Kidney capillary endothelial cell (primary cell): ENCODE measurements around the gene GNG11.

Source experiments
- DNase-seq: peaks from one replicate; pipeline ENCODE4 v3.0.0-alpha.2; 2018; ENCODE audit warnings: low spot score

GNG11 gene

DNA sequence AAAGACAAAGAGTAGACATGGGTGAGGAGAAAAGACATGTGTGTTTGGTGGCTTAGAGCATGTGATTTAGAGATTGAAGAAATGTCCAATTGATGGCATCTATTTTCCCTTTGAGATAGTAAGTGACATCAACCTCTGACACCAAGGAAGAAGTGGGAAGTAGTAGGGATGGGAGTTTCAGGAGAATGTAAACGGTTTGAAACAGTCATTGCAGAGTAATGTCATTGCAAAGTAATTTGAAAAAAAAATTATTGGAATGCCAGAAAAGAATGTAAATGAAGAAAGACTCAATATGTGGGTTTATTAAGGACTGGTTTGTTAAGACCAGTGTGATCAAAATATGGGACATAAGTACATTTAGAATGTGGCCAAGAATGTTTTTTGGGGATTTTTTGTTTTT is 26.6 kb downstream of the GNG11 start:
- no peak for DNase-seq

DNA sequence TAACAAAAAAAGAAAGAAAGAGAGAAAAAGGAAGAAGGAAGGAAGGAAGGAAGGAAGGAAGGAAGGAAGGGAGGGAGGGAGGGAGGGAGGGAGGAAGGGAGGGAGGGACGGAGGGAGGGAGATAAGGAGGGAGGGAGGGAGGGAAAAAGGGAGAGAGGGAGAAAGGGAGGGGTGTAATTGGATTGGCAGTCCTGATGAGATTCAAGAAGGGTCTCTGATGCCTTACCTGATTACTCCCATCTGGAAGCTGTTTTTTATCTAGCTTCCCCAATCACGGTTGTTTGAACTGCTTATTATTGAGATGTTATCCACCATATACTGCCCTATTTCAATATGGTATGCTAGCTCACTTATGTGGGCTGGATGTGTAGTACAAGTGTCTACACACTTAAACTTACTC is 27.3 kb downstream of the GNG11 start:
- no peak for DNase-seq

DNA sequence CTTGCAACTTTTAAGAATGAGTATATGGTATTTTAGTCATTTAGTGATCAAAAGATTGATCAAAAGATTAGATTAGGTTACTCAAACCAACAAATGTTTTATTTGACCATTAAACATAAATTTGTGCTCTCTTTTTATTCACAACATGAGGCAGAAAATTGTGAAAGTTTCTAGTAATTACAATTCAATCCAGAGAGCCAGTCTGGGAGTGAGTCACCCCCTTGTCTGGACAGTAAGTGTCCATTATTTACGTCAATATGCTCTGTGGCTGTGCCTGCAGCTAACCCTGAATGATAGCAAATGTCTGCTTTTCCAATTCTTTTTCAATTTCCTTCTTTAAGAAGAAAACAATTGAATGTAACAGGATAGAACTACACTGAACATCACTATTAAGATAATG is 27.9 kb downstream of the GNG11 start:
- DNase-seq, result peak; percentile 86

DNA sequence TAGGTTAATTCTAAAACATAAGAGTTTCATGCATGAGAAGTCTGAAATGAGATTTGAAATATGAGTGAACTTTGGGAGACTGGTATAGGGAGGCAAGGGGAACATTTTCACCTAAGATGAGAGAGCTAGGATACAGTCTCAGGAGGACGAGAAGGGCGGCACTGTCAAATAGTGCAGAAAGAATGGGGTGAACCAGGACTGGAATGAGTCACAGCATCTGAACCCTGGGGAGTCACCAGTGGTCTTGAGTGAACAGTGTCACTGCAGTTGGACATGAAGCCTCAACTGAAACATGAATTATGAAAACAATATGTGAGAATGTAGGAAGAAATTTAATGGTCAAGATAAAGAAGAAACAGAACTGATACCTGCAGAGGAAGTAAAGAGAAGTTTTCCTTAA is 33.8 kb downstream of the GNG11 start:
- no peak for DNase-seq

DNA sequence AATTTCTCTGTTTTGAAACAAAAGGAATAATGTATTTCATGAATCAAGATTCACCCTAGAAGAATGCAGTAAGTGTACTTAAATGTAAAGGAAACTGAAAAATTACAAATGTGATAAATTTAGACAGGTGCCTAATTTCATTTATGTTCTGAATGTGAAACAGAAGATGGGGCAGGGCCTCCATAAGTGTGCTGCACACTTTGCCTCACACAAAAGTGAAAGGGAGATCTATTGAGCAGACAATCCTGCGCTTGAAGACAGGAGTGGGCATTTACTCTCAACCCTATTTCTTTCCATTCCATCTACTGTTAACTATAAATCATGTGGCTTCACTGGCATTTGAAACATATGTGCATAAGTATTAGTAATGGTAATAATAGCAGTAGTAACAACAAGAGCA is 36.2 kb downstream of the GNG11 start:
- DNase-seq, result no peak

DNA sequence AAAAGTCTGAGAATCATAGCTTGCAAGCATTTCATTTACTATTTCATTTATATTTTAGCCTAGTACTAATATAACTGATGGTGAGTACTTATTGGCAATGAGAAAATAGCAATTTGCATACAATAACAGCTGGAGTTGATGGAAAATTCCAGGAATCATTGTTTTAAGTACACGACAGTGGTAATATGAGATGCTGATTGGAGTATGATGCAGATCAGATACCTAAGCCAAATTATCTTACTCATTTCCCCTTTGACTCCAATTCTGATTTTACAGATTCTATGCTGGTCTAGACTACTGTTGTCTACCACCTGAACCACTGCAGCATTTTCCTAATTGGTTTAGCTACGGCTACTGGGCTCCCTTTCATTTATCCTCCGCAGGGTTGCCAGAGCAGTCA is 36.7 kb downstream of the GNG11 start:
- DNase-seq, result peak; percentile 81

DNA sequence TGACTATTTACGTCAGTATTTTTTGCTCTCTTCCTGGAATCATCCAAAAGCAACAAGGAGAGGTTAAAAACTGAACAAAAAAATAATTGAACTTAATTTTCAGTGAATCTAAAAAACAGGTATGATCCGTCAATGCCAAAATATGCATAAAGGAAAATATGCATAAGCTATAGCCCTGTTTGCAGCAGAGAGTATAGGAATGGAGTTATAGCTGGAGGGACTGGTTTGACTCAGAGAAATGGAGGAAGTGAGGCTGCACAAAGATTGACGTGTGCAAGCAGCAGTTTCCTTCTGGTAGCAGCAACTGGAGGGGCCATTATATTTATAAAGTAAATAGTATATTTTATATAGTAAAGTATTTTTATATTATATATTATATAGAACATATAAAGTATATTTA is 37.1 kb downstream of the GNG11 start:
- peak; percentile 58 for DNase-seq

DNA sequence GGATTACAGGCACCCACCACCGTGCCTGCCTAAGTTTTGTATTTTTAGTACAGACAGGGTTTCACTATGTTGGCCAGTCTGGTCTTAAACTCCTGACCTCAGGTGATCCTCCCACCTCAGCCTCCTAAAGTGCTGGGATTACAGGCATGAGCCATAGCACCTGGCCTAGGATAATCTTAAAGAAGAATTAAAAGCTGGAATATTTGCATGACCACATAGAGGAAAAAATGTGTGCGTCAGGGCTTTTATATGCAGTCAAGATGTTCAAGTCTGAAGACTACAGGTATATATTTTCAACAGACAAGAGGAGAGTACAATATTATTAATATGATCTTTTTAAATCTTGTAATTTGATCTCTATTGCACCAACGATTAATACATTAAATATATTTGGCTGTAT is 39.5 kb downstream of the GNG11 start:
- no peak for DNase-seq

DNA sequence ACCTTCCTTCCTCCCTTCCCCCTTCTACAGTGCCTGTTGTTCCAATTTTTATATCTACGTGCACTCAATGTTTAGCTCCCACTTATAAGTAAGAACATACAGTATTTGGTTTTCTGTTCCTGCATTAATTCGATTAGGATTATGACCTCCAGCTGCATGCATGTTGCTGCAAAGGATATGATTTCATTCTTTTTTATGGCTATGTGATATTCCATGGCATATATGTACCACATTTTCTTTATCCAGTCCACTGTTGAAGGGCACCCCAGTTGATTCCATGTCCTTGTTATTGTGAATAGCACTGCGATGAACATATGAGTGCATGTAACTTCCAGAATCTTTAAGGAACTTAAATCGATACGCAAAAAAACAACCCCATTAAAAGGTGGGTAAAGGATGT is 42.7 kb downstream of the GNG11 start:
- no peak for DNase-seq

DNA sequence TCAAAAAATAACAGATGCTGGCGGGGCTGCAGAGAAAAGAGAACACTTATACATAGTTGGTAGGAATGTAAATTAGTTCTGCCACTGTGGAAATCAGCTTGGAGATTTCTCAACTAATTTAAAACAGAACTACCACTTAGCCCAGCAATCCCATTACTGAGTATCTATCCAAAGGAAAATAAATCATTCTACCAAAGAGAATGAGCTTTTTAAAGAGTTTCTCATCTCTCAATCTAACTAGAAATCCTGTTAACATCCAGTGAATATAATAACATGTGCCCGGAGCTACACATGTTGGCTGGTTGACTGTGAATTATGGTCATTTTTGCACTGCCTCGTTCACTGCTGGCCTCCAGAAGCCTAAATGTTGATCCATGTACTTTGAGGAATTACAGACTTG is 43.3 kb downstream of the GNG11 start:
- DNase-seq, result no peak

DNA sequence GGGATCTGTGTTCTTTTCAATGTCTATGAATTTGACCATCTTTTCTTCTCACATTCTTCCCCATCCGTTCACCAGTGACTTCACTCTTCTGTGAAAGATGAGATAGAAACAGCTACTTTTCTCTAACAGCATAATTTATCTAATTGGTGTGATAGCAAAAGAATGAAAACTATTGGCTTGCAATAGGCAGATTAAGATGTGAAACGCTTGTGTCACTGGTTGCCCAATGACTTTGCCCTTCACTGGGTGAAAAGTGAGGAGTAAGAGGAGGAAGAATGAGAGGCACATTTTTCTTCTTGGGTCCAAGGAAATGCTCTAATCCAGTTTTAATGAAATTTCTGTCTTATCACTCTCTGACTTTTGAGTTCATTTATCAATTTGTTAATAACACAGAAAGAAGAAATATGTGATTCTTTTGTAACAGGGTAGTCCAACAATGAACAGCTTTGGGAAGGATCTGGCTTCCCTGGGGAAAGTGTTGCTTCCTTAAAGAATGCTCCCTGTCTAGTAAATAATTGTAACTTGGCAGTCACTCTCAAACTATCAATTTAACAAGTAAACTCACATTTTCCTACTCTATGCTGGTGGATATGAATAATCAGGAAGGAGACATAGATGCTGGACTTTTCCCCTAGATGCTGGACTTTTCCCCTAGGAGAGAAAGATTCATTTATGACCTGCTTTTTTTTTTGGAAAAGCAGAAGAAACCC is 47.5 kb downstream of the GNG11 start:
- no peak for DNase-seq

DNA sequence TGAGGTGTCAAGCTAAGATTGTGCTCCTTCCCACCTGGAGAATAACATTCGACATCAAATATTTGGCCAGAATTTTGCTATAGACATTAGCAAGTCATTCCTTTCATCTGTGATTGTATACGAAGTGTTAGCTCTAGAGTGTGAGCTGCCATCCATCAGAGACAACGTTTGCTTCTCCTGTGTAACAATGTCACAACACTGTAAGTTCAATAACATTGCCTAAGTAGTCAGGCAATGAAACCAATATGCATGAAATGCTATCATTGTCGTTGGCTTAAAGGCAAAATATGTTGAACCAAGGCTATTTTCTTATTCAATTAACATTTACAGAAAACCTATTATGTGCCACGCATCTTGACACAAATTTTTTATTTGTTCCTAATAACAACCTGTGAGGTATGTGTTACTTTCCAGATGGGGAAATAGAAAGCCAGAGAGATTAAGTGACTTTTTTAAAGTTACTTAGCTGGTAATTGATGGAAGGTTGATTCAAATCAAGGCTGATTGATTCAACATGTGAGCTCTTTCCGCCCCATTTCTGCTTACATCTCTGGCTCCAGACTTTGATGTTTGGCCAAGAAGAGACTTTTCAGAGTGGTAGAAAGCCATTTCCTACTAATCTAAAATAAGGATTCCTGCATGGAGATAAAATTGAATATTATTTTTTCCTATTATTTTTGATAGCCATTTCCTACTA is 50.6 kb downstream of the GNG11 start:
- DNase-seq, result no peak

DNA sequence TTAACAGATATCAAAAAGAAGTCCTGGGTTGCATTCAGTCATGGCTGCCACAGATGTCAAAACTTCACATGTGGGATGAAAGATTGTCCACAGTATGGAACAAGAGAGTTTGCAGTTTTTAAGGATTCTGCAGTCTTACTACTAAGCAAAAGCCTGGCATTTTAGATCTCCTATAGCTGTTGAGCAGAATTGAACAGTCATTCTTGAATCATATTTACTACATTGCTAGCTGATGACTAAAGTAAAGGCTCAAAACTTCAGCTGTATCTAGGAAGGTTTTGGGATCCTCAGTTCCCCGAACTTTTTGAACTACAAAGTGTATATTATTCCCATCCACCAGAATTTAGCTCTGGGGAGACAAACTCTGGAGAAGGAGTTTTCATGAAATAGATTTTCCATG is 51.6 kb downstream of the GNG11 start:
- no peak for DNase-seq

DNA sequence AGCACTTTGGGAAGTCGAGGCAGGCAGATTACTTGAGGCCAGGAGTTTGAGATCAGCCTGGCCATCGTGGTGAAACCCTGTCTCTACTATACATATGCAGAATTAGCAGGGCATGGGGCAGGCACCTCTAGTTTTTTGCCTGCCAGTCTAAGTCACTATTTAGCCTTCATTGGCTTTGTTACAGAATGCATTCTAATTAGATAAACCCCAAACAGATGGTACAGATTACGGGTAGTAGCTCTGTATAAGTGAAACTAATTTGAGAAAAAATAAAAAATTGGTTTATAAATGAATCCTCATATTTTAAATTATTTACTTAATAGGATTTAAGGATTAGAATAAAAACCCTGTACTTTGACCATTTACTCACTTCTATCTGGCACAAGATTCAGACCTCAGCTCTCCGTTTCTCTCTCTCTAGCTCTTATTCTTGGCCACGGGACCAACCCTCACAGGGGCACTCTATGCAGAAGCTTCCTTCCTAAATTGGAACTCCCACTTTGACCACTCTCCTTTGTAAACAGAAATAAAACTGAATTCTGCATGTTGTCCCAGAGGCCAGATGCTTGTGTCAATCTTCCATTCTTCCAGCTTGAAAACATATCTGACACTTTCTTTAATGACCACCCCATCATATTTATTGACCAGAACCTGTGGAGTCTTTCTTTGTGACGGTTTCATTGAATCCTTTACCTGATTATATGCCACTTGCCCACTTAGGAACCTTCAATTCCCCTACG is 55.8 kb downstream of the GNG11 start:
- no peak for DNase-seq
